OCI-LY1 (cell line): ENCODE data around the gene PSG6.
"Not testable (repeated sequence)": the region's sequence is repeated elsewhere in the genome, so short reads cannot be mapped to it uniquely, and the experiment has no call there.

Experiments
- H2AFZ ChIP-seq: fragments of 200-600 bp; sonication (generic), shearing (Covaris generic); 2 replicates; pipeline ENCODE4 v1.6.0; 2014; ENCODE audit warnings: antibody characterized with exemption, mild to moderate bottlenecking, low read length
- H3F3A ChIP-seq: fragments of 200-600 bp; sonication (generic), shearing (Covaris generic); 2 replicates; pipeline ENCODE4 v1.6.0; 2014; ENCODE audit warnings: mild to moderate bottlenecking, antibody characterized with exemption, low read length, moderate library complexity; ENCODE audit not compliant: insufficient read depth
- H3K27ac ChIP-seq: fragments of 200-600 bp; sonication (generic); 2 replicates; pipeline ENCODE4 v1.5.1; 2014; ENCODE audit warnings: low read length, mixed run types, mild to moderate bottlenecking, low read depth; ENCODE audit not compliant: poor library complexity, severe bottlenecking
- H3K27me3 ChIP-seq: fragments of 200-600 bp; sonication (generic); 2 replicates; pipeline ENCODE4 v1.6.0; 2014; ENCODE audit warnings: antibody characterized with exemption, mild to moderate bottlenecking, low read length, moderate library complexity; ENCODE audit not compliant: insufficient read depth
- H3K36me3 ChIP-seq: fragments of 200-600 bp; sonication (generic); 2 replicates; pipeline ENCODE4 v1.6.1; 2014; ENCODE audit warnings: mild to moderate bottlenecking, antibody characterized with exemption, low read length, moderate library complexity, mixed read lengths; ENCODE audit not compliant: insufficient read depth
- H3K4me1 ChIP-seq: fragments of 200-600 bp; sonication (generic); 2 replicates; pipeline ENCODE4 v1.5.1; 2014; ENCODE audit warnings: mild to moderate bottlenecking, low read length, moderate library complexity; ENCODE audit not compliant: insufficient read depth, severe bottlenecking
- H3K4me2 ChIP-seq: fragments of 200-600 bp; sonication (generic), shearing (Covaris generic); 2 replicates; pipeline ENCODE4 v1.6.1; 2014; ENCODE audit warnings: low read length
- H3K4me3 ChIP-seq: fragments of 200-600 bp; sonication (generic); 2 replicates; pipeline ENCODE4 v1.5.1; 2014; ENCODE audit warnings: low read length, low read depth, mild to moderate bottlenecking, mixed read lengths; ENCODE audit not compliant: poor library complexity, severe bottlenecking
- H3K79me2 ChIP-seq: fragments of 200-600 bp; shearing (Covaris generic); 2 replicates; pipeline ENCODE4 v1.6.1; 2016; ENCODE audit warnings: mixed run types, low read length, mixed read lengths; ENCODE audit not compliant: insufficient read depth
- H3K9ac ChIP-seq: fragments of 200-600 bp; sonication (generic), shearing (Covaris generic); 2 replicates; pipeline ENCODE4 v1.6.1; 2014; ENCODE audit warnings: mild to moderate bottlenecking, low read length, mixed read lengths
- H3K9me2 ChIP-seq: fragments of 200-600 bp; sonication (generic), shearing (Covaris generic); 2 replicates; pipeline ENCODE4 v1.6.1; 2014; ENCODE audit warnings: low read depth, mild to moderate bottlenecking, low read length, mixed read lengths
- H3K9me3 ChIP-seq: fragments of 200-600 bp; shearing (Covaris generic); 2 replicates; pipeline ENCODE4 v1.6.1; 2014; ENCODE audit warnings: low read length, mixed read lengths
- H4K20me1 ChIP-seq: fragments of 200-600 bp; sonication (generic), shearing (Covaris generic); 2 replicates; pipeline ENCODE4 v1.6.0; 2016; ENCODE audit warnings: mild to moderate bottlenecking, low read length; ENCODE audit not compliant: insufficient read depth

The PSG6 gene

DNA sequence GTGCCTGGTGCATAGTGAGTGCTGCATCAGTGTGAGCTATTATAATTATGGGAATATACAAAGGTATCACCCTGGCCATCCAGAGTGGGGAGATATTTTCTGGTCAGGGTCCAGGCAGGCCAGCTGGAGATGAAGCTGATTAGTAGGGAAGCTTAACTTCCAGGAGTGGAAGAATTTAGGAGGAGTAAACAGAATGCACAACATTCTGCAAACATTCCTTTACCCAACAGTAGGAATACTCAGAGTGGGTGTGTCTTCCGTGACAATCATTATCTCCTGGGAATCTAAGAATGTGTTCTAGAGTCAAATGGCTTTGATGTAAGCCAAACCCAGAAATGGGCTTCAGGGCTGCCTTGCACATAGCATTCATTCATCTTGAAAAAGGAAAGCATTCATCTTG is 19.0 kb downstream of the PSG6 start:
- H3K27me3 ChIP-seq, H3K36me3 ChIP-seq, H4K20me1 ChIP-seq, H3K27ac ChIP-seq, H3K79me2 ChIP-seq, H3K4me2 ChIP-seq, H3F3A ChIP-seq, H3K9me2 ChIP-seq, H3K9me3 ChIP-seq, H3K4me1 ChIP-seq, H2AFZ ChIP-seq, H3K4me3 ChIP-seq, H3K9ac ChIP-seq: not testable (repeated sequence)

DNA sequence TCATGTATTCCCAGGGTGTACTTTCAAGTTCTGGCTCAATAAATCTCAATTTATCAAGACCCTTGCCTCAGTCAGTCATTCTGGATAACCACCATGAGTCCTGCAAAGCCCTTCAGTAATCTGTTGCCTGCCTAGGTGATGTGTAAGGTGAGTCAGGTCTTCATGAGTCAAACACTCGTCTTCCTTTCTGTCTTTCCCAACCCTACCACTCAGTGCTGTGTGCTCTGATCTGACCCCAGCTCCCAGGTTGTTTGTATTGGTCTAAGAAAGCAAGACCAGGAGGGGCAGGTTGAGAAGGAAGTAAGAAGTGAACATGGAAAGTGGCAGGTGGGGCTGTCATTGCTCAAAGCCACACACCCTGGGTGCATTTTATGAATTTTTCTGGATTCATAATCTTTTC is 20.0 kb downstream of the PSG6 start:
- not testable (repeated sequence) for H3K9me3 ChIP-seq, H2AFZ ChIP-seq, H3K79me2 ChIP-seq, H3K4me2 ChIP-seq, H3F3A ChIP-seq, H3K9me2 ChIP-seq, H3K4me3 ChIP-seq, H4K20me1 ChIP-seq, H3K4me1 ChIP-seq, H3K27me3 ChIP-seq, H3K27ac ChIP-seq, H3K36me3 ChIP-seq, H3K9ac ChIP-seq

DNA sequence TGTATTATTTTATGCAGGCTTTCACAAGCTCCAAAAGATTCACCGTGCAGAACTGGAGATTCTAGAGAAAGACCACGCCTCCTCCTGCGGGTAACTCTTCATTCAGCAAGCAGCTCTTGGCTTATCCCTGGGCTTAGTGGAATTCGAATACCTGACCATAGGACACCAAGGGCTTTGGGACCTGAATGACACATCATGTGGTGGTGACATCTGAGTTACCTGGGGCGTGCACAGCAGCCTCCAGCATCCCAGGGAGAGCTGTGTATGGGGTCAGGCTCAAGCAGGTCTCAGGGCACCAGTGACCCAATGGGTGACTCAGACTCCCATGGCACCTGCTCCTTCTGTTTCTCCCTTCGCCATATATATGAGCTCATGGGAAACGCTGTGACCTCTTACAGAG is 27.2 kb downstream of the PSG6 start:
- H3K9ac ChIP-seq, H3K27me3 ChIP-seq, H3K9me3 ChIP-seq, H3K4me3 ChIP-seq, H2AFZ ChIP-seq, H3K4me2 ChIP-seq, H4K20me1 ChIP-seq, H3K79me2 ChIP-seq, H3K4me1 ChIP-seq, H3K27ac ChIP-seq, H3K36me3 ChIP-seq, H3K9me2 ChIP-seq, H3F3A ChIP-seq: not testable (repeated sequence)

DNA sequence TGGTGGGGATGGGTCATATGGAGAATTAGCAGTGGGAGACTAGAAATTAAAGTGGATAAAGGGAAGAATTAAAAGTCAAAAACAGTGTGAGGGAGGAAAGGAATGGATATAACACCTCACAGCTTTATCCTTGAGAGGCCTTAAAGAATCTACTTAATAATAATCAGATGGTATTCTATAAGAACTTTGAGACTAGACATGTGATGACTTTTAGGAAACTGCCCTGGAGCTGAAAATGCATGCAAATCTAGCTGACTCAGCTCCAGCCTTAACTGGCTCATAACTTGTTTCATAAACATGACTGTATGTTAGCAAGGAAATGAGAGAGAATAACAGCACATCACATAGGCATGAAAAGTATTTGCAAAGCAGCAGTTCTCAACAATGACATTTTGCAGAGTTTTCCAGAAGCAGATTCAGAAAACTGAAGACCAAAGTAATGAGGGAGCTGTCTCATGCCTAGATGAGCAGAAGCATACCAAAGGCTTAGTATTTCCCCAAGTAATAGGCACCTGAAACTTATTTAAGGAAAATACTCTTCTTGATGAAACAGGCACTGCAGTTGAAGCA is 29.7 kb downstream of the PSG6 start:
- not testable (repeated sequence) for H3K9ac ChIP-seq, H3K79me2 ChIP-seq, H3K27me3 ChIP-seq, H3K9me2 ChIP-seq, H3K27ac ChIP-seq, H2AFZ ChIP-seq, H3K4me1 ChIP-seq, H3F3A ChIP-seq, H4K20me1 ChIP-seq, H3K4me3 ChIP-seq, H3K4me2 ChIP-seq, H3K9me3 ChIP-seq, H3K36me3 ChIP-seq

DNA sequence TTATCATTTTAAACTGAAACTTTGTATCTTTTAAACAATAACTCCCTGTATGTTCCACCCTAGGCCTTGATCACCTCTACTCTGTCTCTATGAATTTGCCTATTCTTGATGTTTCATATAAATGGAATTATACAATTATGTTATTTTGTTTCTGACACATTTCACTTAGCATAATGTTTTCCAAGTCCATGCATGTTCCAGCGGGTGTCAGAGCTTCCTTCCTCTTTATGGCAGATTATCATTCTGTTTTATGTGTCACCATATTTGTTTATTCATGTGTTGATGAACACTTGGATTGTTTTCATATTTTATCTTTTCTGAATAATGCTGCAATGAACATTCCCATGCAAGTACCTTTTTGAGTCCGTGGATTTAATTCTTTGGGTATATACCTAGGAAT is 35.0 kb downstream of the PSG6 start:
- H3K4me3 ChIP-seq, H3K4me2 ChIP-seq, H3K9me3 ChIP-seq: not testable (repeated sequence)

DNA sequence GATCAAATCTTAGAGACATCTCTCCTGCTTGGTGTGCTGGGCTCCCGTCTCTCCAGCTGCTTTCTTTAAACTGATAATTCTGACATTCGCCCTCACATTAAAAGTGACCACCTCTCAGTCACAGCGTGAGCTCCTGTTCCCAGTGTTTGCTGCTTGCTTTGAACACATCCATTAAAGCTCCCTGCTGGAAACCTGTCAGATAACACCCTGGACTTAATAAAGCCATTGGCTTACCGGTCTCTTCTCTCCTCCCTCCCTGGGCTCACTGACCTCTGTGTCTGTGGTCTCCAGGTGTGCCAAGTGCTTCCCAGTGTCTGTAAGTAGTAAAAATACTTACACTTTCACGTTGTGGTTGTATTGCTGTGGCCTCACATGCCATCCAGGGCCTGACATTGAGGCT is 35.7 kb downstream of the PSG6 start:
- H3K27ac ChIP-seq, H3K27me3 ChIP-seq, H3K9me3 ChIP-seq, H3K79me2 ChIP-seq, H4K20me1 ChIP-seq, H3K4me3 ChIP-seq, H3K9me2 ChIP-seq, H2AFZ ChIP-seq, H3K9ac ChIP-seq, H3F3A ChIP-seq, H3K36me3 ChIP-seq, H3K4me1 ChIP-seq, H3K4me2 ChIP-seq: not testable (repeated sequence)

More for the DNA sequence above, 35.0 kb downstream of the PSG6 start:
- not testable (repeated sequence) for H2AFZ ChIP-seq, H3K4me1 ChIP-seq, H3K9me2 ChIP-seq, H3K79me2 ChIP-seq, H3F3A ChIP-seq, H4K20me1 ChIP-seq, H3K36me3 ChIP-seq, H3K27ac ChIP-seq, H3K27me3 ChIP-seq, H3K9ac ChIP-seq
